DOHH2 (cell line): ENCODE results near the gene IL25.

Experiments used
- H3F3A ChIP-seq: fragments of 200-600 bp; sonication (generic), shearing (Covaris generic); 2 replicates; pipeline ENCODE4 v1.6.0; 2016; ENCODE audit warnings: antibody characterized with exemption, mild to moderate bottlenecking; ENCODE audit not compliant: control insufficient read depth, insufficient read depth
- H3K27ac ChIP-seq: fragments of 200-600 bp; sonication (generic); 2 replicates; pipeline ENCODE4 v1.5.1; 2014; ENCODE audit warnings: low read depth, mild to moderate bottlenecking, low read length, moderate library complexity
- H3K27me3 ChIP-seq: fragments of 200-600 bp; sonication (generic); 2 replicates; pipeline ENCODE4 v1.6.1; 2014; ENCODE audit warnings: mild to moderate bottlenecking, low read length, mixed read lengths; ENCODE audit not compliant: control insufficient read depth
- H3K36me3 ChIP-seq: fragments of 200-600 bp; sonication (generic); 2 replicates; pipeline ENCODE4 v1.6.1; 2014; ENCODE audit warnings: mild to moderate bottlenecking, low read length, moderate library complexity, mixed read lengths; ENCODE audit not compliant: control insufficient read depth
- H3K4me1 ChIP-seq: fragments of 200-600 bp; sonication (generic); 2 replicates; pipeline ENCODE4 v1.6.1; 2014; ENCODE audit warnings: mild to moderate bottlenecking, low read length, mixed read lengths; ENCODE audit not compliant: control insufficient read depth
- H3K4me2 ChIP-seq: fragments of 200-600 bp; sonication (generic); 2 replicates; pipeline ENCODE4 v1.6.0; 2014; ENCODE audit warnings: mild to moderate bottlenecking, low read length, moderate library complexity
- H3K4me3 ChIP-seq: fragments of 200-600 bp; sonication (generic); 2 replicates; pipeline ENCODE4 v1.5.1; 2014; ENCODE audit warnings: mild to moderate bottlenecking, low read length, mixed read lengths
- H3K79me2 ChIP-seq: fragments of 200-600 bp; sonication (generic); 2 replicates; pipeline ENCODE4 v1.6.1; 2014; ENCODE audit warnings: mild to moderate bottlenecking, low read length, mixed read lengths; ENCODE audit not compliant: control insufficient read depth
- H3K9me2 ChIP-seq: fragments of 200-600 bp; sonication (generic); replicated peaks from 2 replicates; pipeline ENCODE4 v1.6.1; 2014; ENCODE audit warnings: mild to moderate bottlenecking, low read length, mixed read lengths; ENCODE audit not compliant: control insufficient read depth
- H3K9me3 ChIP-seq: fragments of 200-600 bp; sonication (generic); 2 replicates; pipeline ENCODE4 v1.6.1; 2014; ENCODE audit warnings: antibody characterized with exemption, low read length, mixed read lengths; ENCODE audit not compliant: control insufficient read depth, insufficient read depth
- H4K20me1 ChIP-seq: fragments of 200-600 bp; sonication (generic); 2 replicates; pipeline ENCODE4 v1.6.0; 2014; ENCODE audit warnings: low read depth, mild to moderate bottlenecking, antibody characterized with exemption, low read length, moderate library complexity; ENCODE audit not compliant: control insufficient read depth, insufficient read depth
- EZH2phosphoT487 ChIP-seq: fragments of 200-600 bp; sonication (generic); IDR thresholded peaks from 2 replicates; pipeline ENCODE4 v1.6.1; 2017; ENCODE audit warnings: borderline replicate concordance, mild to moderate bottlenecking, antibody characterized with exemption, low read length, moderate library complexity, mixed read lengths
- TF ChIP-seq, protein P1 (sequence below): fragments of 200-600 bp; sonication (generic); IDR thresholded peaks from one replicate; pipeline ENCODE4 v1.5.1; 2014; ENCODE audit warnings: antibody characterized with exemption, mild to moderate bottlenecking, low read depth, low read length; ENCODE audit not compliant: poor library complexity, severe bottlenecking

The IL25 gene

DNA sequence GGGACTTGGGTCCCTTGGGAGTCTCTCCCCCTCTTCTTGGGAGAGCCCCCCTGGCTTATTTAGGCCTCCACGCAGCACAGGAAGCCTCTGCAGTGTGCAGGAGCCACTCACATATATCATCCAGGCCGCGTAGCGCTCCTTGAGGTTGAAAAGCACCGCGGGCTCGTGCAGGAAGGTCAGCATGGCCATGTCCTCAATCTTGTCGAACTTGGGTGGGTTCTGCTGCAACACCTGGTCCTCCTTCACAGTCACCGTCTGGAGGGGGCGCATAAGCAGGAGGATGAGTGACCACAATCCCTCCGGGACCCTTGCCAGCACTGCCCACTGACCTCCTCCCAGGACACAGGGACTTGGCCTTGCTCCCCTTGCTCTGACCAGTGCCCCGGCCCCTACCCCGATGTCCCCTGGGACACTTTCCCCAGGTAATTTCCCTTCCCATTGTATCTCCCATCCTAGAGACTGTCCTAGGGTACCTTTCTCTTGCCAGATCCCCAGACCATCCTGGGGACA lies 33.0 kb downstream of the IL25 start:
- Histone ChIP-seq H3K27ac (no peak overlapping the region), H3K4me3 (no peak overlapping the region), H3K36me3 (no peaks in the 10 kb centered on the region), H3K9me3 (no peaks in the 10 kb centered on the region), H3K4me1 (no peaks in the 10 kb centered on the region), H3F3A (no peaks in the 10 kb centered on the region), H3K4me2 (no peak overlapping the region), H3K27me3 (no peaks in the 10 kb centered on the region), H3K9me2 (no peaks in the 10 kb centered on the region), H3K79me2 (no peaks in the 10 kb centered on the region), H4K20me1 (no peaks in the 10 kb centered on the region)
- TF ChIP-seq EZH2phosphoT487: no peak
- TF ChIP-seq, protein P1, sequence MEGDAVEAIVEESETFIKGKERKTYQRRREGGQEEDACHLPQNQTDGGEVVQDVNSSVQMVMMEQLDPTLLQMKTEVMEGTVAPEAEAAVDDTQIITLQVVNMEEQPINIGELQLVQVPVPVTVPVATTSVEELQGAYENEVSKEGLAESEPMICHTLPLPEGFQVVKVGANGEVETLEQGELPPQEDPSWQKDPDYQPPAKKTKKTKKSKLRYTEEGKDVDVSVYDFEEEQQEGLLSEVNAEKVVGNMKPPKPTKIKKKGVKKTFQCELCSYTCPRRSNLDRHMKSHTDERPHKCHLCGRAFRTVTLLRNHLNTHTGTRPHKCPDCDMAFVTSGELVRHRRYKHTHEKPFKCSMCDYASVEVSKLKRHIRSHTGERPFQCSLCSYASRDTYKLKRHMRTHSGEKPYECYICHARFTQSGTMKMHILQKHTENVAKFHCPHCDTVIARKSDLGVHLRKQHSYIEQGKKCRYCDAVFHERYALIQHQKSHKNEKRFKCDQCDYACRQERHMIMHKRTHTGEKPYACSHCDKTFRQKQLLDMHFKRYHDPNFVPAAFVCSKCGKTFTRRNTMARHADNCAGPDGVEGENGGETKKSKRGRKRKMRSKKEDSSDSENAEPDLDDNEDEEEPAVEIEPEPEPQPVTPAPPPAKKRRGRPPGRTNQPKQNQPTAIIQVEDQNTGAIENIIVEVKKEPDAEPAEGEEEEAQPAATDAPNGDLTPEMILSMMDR: no peak

DNA sequence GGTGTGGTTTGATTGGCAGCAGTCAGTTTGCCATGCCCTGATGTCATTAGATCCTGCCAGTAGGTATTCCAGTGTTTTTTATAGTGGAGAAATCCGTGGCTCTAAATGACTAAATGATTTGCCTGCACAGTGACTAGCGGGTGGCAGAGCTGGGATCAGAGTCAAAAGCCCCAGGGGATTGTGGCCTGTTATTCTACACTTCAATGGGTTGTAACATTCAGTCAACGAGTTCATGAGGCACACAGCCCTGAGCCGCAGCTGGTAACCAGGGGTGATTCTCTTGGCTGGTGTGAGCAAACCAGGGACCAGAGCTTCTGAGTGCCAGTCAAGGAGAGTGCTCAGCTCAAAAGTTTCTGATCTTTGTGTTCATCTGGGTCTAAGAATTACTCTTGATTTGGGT lies 33.6 kb downstream of the IL25 start:
- TF ChIP-seq EZH2phosphoT487: no peak
- TF ChIP-seq, protein P1: no peak

GRCh38 chr14:23406725-23407355 lies 34.2 kb downstream of the IL25 start:
- Histone ChIP-seq H3K4me2 (no peak overlapping the region), H3K79me2 (no peaks in the 10 kb centered on the region), H4K20me1 (no peaks in the 10 kb centered on the region), H3K27me3 (no peaks in the 10 kb centered on the region), H3K4me1 (no peaks in the 10 kb centered on the region), H3F3A (no peaks in the 10 kb centered on the region), H3K36me3 (no peaks in the 10 kb centered on the region), H3K9me3 (no peaks in the 10 kb centered on the region), H3K9me2 (no peaks in the 10 kb centered on the region), H3K27ac (no peak overlapping the region), H3K4me3 (no peak overlapping the region)
- TF ChIP-seq, protein P1: no peak
- TF ChIP-seq EZH2phosphoT487: no peak

More for the DNA sequence above, 33.6 kb downstream of the IL25 start:
- H3K79me2 ChIP-seq: no peaks in the 10 kb centered on the region
- no peaks in the 10 kb centered on the region for H3K4me1 ChIP-seq
- H3K9me3 ChIP-seq: no peaks in the 10 kb centered on the region
- no peak overlapping the region for H3K4me3 ChIP-seq
- no peaks in the 10 kb centered on the region for H3F3A ChIP-seq
- H3K27me3 ChIP-seq: no peaks in the 10 kb centered on the region
- no peak overlapping the region for H3K4me2 ChIP-seq
- no peak overlapping the region for H3K27ac ChIP-seq
- H3K9me2 ChIP-seq: no peaks in the 10 kb centered on the region
- no peaks in the 10 kb centered on the region for H3K36me3 ChIP-seq
- H4K20me1 ChIP-seq: no peaks in the 10 kb centered on the region
